NT2/D1 (cell line): Measurements from ENCODE around the gene LRMDA.

ENCODE experiments used
- SUZ12 ChIP-seq: IDR thresholded peaks from 2 replicates; pipeline ENCODE4 v1.6.1; 2011; ENCODE audit not compliant: insufficient read length, insufficient read depth; ENCODE audit errors: extremely low read depth
- YY1 ChIP-seq: IDR thresholded peaks from 2 replicates; pipeline ENCODE4 v1.6.1; 2011; ENCODE audit not compliant: insufficient read length, insufficient read depth
- ZNF274 ChIP-seq: IDR thresholded peaks from 2 replicates; pipeline ENCODE4 v1.6.1; 2011; ENCODE audit warnings: mild to moderate bottlenecking, low read depth, low read length

DNA sequence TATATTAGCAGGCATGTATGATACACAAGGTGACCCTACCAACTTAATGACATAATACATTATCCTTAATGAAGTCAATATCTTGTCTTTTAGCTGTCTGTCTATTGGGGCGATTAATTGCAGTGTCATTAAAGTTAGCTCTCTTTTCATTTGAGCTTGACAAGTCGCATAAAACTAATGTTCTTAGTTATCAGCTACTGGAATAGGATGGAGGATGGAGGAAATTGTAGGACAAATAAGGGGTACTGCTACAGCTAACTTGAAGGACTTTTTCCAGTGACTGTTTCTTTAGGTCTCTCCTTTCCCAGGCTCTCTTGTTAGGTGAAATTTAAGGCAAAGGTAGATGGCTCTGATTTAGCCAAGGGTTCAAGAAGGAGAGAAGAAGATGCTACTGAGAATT, 506.4 kb downstream of the LRMDA start:
- TF ChIP-seq YY1 (no peak), SUZ12 (no peak), ZNF274 (no peak)
